Mesothelial cell of epicardium (in vitro differentiated cells): Measurements from ENCODE around the gene CADM1. TPM values are rescaled to one million over a fixed set of nuclear protein-coding genes. Genes with fewer than 3 reads are reported as not detected.
A peak's percentile ranks its signal among the peaks of the same experiment; 100 is the strongest.

Source experiments
- DNase-seq, 2 experiments: peaks; one replicate each; pipeline ENCODE4 v3.0.0; 2021; ENCODE audit warnings: low spot score in 2 of 2; ENCODE audit not compliant: unreplicated experiment in 2 of 2
- H3K27ac Mint-ChIP-seq: 2 replicates; pipeline ENCODE4 v1.8.0; 2021; ENCODE audit warnings: mixed read lengths
- H3K27me3 Mint-ChIP-seq: 2 replicates; pipeline ENCODE4 v1.8.0; 2021; ENCODE audit warnings: low read depth, mixed read lengths
- H3K36me3 Mint-ChIP-seq: 2 replicates; pipeline ENCODE4 v1.8.0; 2021; ENCODE audit warnings: mixed read lengths
- H3K4me1 Mint-ChIP-seq: 2 replicates; pipeline ENCODE4 v1.8.0; 2021; ENCODE audit warnings: mixed read lengths
- H3K4me3 Mint-ChIP-seq: 2 replicates; pipeline ENCODE4 v1.8.0; 2021; ENCODE audit warnings: mild to moderate bottlenecking, moderate library complexity, mixed read lengths
- H3K9me3 Mint-ChIP-seq: 2 replicates; pipeline ENCODE4 v1.8.0; 2021; ENCODE audit warnings: mixed read lengths
- total RNA-seq: library from RNA; stranded (reverse); gene quantifications from 3 replicates; pipeline ENCODE4 v1.2.1, GENCODE V29; 2021
- TF ChIP-seq, protein P1 (sequence below): fragments of 200-600 bp; sonication (generic); IDR thresholded peaks from one replicate; pipeline ENCODE4 v1.5.0; 2021; ENCODE audit warnings: antibody characterized with exemption; ENCODE audit not compliant: unreplicated experiment

CADM1 gene
- total RNA-seq, 1 donor from 2014 or later, result 60.9 TPM

DNA sequence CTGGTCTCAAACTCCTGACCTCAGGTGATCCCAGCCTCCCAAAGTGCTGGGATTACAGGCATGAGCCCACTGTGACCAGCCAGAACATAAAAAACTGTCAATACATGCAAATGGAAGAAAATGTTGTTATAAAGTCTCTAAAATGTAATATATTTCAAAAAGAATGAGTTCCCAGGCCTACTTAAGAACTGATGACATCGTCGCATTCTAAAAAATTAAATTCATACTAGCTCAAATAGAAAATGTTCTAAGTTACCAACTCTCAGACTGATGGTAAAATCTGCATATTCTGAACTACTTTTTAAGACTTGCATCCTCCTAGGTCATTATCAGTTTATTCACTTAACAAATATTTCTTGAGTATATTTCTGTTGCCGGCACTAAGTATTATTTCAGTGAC, 163.3 kb downstream of the CADM1 start:
- no peaks in the 10 kb centered on the region for H3K9me3 Mint-ChIP-seq
- no peak overlapping the region for H3K27ac Mint-ChIP-seq
- H3K4me3 Mint-ChIP-seq, result no peak overlapping the region
- peaks cover 14% of the 10 kb centered on the region for H3K4me1 Mint-ChIP-seq
- no peaks in the 10 kb centered on the region for H3K27me3 Mint-ChIP-seq
- TF ChIP-seq, protein P1, sequence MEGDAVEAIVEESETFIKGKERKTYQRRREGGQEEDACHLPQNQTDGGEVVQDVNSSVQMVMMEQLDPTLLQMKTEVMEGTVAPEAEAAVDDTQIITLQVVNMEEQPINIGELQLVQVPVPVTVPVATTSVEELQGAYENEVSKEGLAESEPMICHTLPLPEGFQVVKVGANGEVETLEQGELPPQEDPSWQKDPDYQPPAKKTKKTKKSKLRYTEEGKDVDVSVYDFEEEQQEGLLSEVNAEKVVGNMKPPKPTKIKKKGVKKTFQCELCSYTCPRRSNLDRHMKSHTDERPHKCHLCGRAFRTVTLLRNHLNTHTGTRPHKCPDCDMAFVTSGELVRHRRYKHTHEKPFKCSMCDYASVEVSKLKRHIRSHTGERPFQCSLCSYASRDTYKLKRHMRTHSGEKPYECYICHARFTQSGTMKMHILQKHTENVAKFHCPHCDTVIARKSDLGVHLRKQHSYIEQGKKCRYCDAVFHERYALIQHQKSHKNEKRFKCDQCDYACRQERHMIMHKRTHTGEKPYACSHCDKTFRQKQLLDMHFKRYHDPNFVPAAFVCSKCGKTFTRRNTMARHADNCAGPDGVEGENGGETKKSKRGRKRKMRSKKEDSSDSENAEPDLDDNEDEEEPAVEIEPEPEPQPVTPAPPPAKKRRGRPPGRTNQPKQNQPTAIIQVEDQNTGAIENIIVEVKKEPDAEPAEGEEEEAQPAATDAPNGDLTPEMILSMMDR, result no peak
- no peak for DNase-seq
- no peaks in the 10 kb centered on the region for H3K36me3 Mint-ChIP-seq

DNA sequence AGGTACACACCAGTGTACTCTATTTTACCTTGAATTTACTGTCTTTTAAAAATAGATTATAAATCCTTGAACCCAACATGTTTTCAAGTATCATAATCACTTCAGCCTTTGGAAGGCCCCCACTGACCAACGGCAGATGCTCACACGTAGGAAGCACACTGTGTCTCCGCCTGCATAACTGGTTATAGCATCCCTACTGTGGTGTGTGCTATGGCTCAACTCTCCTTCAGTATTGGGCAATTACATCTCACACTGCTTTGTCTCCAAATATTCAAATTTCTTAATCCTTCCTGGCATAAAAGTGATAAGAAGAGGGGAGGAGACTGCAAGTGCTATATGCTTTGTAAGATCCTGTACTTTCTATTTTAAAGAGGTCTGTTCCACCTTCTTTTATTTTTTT, 165.7 kb downstream of the CADM1 start:
- Mint-ChIP-seq H3K4me3 (no peak overlapping the region), H3K9me3 (no peaks in the 10 kb centered on the region), H3K27ac (no peak overlapping the region), H3K4me1 (peaks cover 4% of the 10 kb centered on the region), H3K27me3 (no peaks in the 10 kb centered on the region), H3K36me3 (no peaks in the 10 kb centered on the region)
- TF ChIP-seq, protein P1, result no peak
- DNase-seq, result no peak

DNA sequence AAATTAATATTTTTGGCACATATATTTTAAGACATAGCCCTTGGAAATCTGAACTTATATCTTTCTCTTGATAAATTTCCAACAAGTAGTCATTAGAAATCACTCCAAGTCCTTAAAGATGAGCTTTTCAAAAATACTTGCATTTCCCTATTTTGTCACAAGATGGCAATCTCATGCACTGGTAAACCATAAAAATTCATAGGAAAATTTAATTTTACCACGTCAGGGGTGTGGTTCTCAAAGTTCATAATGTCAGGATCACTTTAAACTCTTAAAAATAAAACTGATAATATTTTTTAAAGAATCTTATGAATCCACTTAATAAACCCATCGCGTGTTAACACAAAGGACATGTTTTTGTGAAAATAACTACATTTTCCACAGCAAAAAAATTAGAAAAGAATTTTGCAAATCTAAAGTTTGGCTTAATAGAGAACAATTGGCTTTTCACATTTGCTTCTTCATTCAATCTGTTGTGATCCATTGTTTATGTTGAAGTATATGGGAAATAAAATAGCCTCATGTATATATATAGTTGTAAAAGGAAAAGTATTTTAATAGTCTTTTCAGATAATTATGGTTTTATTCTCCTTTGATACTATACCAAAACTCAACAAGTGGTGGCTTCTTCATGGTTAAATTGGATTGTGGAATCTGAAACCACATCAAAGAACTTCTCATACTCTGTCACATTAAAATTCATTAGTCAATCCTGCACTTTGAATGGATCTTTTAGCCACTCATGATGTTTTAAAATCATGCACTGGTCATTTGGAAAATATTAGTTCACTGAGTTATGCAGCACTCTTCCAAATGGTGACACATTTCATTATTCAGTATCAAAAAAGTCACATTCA, 169.1 kb downstream of the CADM1 start:
- Mint-ChIP-seq H3K4me1 (no peaks in the 10 kb centered on the region), H3K36me3 (no peaks in the 10 kb centered on the region), H3K9me3 (no peaks in the 10 kb centered on the region), H3K4me3 (no peak overlapping the region), H3K27ac (no peak overlapping the region), H3K27me3 (no peaks in the 10 kb centered on the region)
- TF ChIP-seq, protein P1, result peak; percentile 76
- DNase-seq, result no peak

DNA sequence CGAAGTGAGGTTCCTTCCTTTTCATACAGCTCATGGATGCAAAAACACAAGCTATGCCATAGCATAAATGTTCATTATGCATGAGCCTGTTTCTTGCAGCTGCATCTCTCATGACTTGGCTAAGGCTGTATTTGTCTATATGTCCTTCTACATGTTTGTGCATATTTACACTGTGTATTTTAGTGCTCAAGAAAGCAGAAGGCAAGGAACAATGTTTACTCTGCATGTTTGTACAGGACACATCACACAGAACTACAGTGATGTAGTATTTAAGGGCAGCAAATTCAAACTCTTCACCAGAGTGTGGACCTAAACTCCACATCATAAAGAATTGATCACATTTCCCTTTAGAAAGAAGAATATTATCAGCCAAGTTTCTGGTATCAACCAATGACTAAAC, 170.3 kb downstream of the CADM1 start:
- Mint-ChIP-seq H3K4me1 (no peaks in the 10 kb centered on the region), H3K27me3 (no peaks in the 10 kb centered on the region)

DNA sequence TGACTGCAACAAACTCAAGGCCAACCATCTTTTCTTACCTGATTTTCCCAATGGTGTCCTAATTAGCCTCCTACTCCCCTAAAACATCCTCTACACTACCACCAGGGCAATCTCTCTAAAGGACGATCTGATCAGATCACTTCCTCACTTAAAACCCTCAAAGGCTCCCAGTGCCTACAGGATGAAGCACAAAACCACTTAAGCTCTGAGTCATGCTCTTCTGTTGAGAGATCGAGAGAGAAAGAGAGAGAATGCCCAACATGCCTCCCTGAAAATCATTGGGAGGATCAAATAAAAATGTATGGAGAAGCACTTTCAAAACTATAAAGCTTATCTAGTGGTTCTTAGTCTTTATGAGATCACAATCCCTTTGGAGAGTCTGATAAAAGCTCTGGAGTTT, 171.1 kb downstream of the CADM1 start:
- no peak overlapping the region for H3K27ac Mint-ChIP-seq
- H3K9me3 Mint-ChIP-seq, result no peaks in the 10 kb centered on the region
- H3K27me3 Mint-ChIP-seq, result no peaks in the 10 kb centered on the region
- H3K4me1 Mint-ChIP-seq, result no peaks in the 10 kb centered on the region
- H3K36me3 Mint-ChIP-seq, result peaks cover 3% of the 10 kb centered on the region
- H3K4me3 Mint-ChIP-seq, result no peak overlapping the region
- DNase-seq, result no peak
- TF ChIP-seq, protein P1, result no peak

More for the DNA sequence above, 170.3 kb downstream of the CADM1 start:
- Mint-ChIP-seq H3K36me3 (peaks cover 3% of the 10 kb centered on the region), H3K9me3 (no peaks in the 10 kb centered on the region), H3K4me3 (no peak overlapping the region), H3K27ac (no peak overlapping the region)
- TF ChIP-seq, protein P1, result no peak
- DNase-seq, result no peak
